H1 (cell line): ENCODE measurements around the gene JAG2. TPM values are rescaled to one million over a fixed set of nuclear protein-coding genes. Genes with fewer than 3 reads are reported as not detected.

Experiments
- CTCF ChIA-PET: fragments of 300-600 bp; sonication (Branson Sonifier 250); formaldehyde crosslinking; loops from one replicate; lab custom pipeline; 2021; ENCODE audit not compliant: partially characterized antibody; lab: Charles Lee
- POLR2A ChIA-PET: fragments of 300-600 bp; sonication (Branson Sonifier 250); formaldehyde crosslinking; loops from one replicate; lab custom pipeline; 2021; ENCODE audit warnings: inconsistent platforms; ENCODE audit not compliant: partially characterized antibody; lab: Charles Lee
- DNase-seq, 2 experiments: peaks; one replicate each; pipeline versions ENCODE4 v3.0.0 to v3.0.0-alpha.2; 2010 to 2022; ENCODE audit warnings: low spot score in 2 of 2, low read depth in 1 of 2, mixed read lengths in 1 of 2
- FAIRE-seq: peaks from 2 replicates; lab custom pipeline; 2011; peaks lifted over from hg19 to GRCh38; lab: Jason Lieb, UNC
- H2AFZ ChIP-seq: 2 replicates; pipeline ENCODE4 v1.8.1; 2012; ENCODE audit warnings: low read length, inconsistent platforms
- H2AK5ac ChIP-seq: 2 replicates; pipeline ENCODE4 v1.6.1; 2013; ENCODE audit warnings: low read depth, low read length
- H2BK120ac ChIP-seq: replicated peaks from 2 replicates; pipeline ENCODE3; 2013; ENCODE audit warnings: low read depth, low read length, inconsistent platforms
- H2BK12ac ChIP-seq: 2 replicates; pipeline ENCODE4 v1.6.1; 2013; ENCODE audit warnings: low read depth, low read length
- H2BK15ac ChIP-seq: 2 replicates; pipeline ENCODE4 v1.6.1; 2013; ENCODE audit warnings: low read length
- H2BK20ac ChIP-seq: 2 replicates; pipeline ENCODE4 v1.6.1; 2013; ENCODE audit warnings: low read length
- H2BK5ac ChIP-seq: 2 replicates; pipeline ENCODE4 v1.6.1; 2013; ENCODE audit warnings: low read depth, low read length
- H3K14ac ChIP-seq: 2 replicates; pipeline ENCODE4 v1.6.1; 2013; ENCODE audit warnings: inconsistent platforms; ENCODE audit not compliant: insufficient read length
- H3K18ac ChIP-seq: 2 replicates; pipeline ENCODE4 v1.6.1; 2013; ENCODE audit warnings: low read length; ENCODE audit errors: extremely low read depth
- H3K23ac ChIP-seq: 2 replicates; pipeline ENCODE4 v1.6.1; 2013; ENCODE audit warnings: inconsistent platforms; ENCODE audit not compliant: insufficient read length
- H3K23me2 ChIP-seq: 2 replicates; pipeline ENCODE4 v1.6.1; 2013; ENCODE audit warnings: low read depth, low read length
- H3K27ac ChIP-seq: 2 replicates; pipeline ENCODE4 v1.6.1; 2011; ENCODE audit warnings: low read depth, low read length, inconsistent platforms
- H3K27me3 ChIP-seq, 4 experiments: replicated peaks in 1 of 4; 1 replicate in 1 of 4; 2 replicates in 3 of 4; pipeline versions ENCODE4 v1.6.1 to v1.8.1; 2011 to 2013; ENCODE audit warnings: low read length in 3 of 4, mild to moderate bottlenecking in 3 of 4, inconsistent platforms in 2 of 4, mixed read lengths in 2 of 4, moderate library complexity in 1 of 4; ENCODE audit not compliant: control insufficient read depth in 3 of 4, insufficient read depth in 3 of 4; ENCODE audit errors: extremely low read depth in 1 of 4
- H3K36me3 ChIP-seq, 4 experiments: 2 replicates each; pipeline versions ENCODE4 v1.6.1 to v1.8.1; 2011 to 2013; ENCODE audit warnings: mild to moderate bottlenecking in 4 of 4, low read length in 3 of 4, moderate library complexity in 2 of 4, control low read depth in 1 of 4, inconsistent platforms in 1 of 4; ENCODE audit not compliant: insufficient read depth in 4 of 4, control insufficient read depth in 2 of 4
- H3K4ac ChIP-seq: replicated peaks from 2 replicates; pipeline ENCODE3; 2013; ENCODE audit warnings: low read length, low read depth, mixed read lengths, inconsistent platforms; ENCODE audit not compliant: insufficient read length
- H3K4me1 ChIP-seq, 4 experiments: replicated peaks in 1 of 4; 1 replicate in 1 of 4; 2 replicates in 3 of 4; pipeline versions ENCODE4 v1.6.1 to v1.8.1; 2011 to 2013; ENCODE audit warnings: low read length in 3 of 4, inconsistent platforms in 2 of 4, mixed read lengths in 1 of 4; ENCODE audit not compliant: insufficient read depth in 4 of 4, control insufficient read depth in 3 of 4
- H3K4me2 ChIP-seq, 2 experiments: 2 replicates each; pipeline versions ENCODE4 v1.6.1 to v1.8.1; 2011 to 2013; ENCODE audit warnings: low read depth in 2 of 2, low read length in 2 of 2, control low read depth in 1 of 2, inconsistent platforms in 1 of 2, mild to moderate bottlenecking in 1 of 2; ENCODE audit not compliant: insufficient read depth in 1 of 2
- H3K4me3 ChIP-seq, 4 experiments: fragments of 200-600, 300-600 bp in 1 of 4; sonication (generic), shearing (Covaris generic), sonication (Bioruptor Twin) in 1 of 4; 2 replicates each; pipeline versions ENCODE4 v1.5.1 to v1.8.1; 2011 to 2016; ENCODE audit warnings: low read length in 4 of 4, low read depth in 3 of 4, control low read depth in 2 of 4, inconsistent platforms in 2 of 4, mild to moderate bottlenecking in 2 of 4, mixed read lengths in 1 of 4, moderate library complexity in 1 of 4; ENCODE audit not compliant: insufficient read depth in 2 of 4; ENCODE audit errors: extremely low read depth in 1 of 4
- H3K56ac ChIP-seq: replicated peaks from 2 replicates; pipeline ENCODE3; 2013; ENCODE audit warnings: low read depth, mild to moderate bottlenecking, mixed read lengths, low read length, inconsistent platforms; ENCODE audit not compliant: insufficient read length
- H3K79me1 ChIP-seq: 2 replicates; pipeline ENCODE4 v1.6.1; 2013; ENCODE audit warnings: low read depth, low read length, control low read depth
- H3K79me2 ChIP-seq, 2 experiments: 2 replicates each; pipeline versions ENCODE4 v1.6.1 to v1.8.1; 2012 to 2013; ENCODE audit warnings: low read length in 2 of 2, mild to moderate bottlenecking in 2 of 2, inconsistent platforms in 1 of 2; ENCODE audit not compliant: insufficient read depth in 2 of 2, control insufficient read depth in 1 of 2
- H3K9ac ChIP-seq, 4 experiments: replicated peaks in 1 of 4; 1 replicate in 1 of 4; 2 replicates in 3 of 4; pipeline versions ENCODE4 v1.6.1 to v1.8.1; 2011 to 2013; ENCODE audit warnings: low read depth in 3 of 4, low read length in 3 of 4, control low read depth in 2 of 4, mild to moderate bottlenecking in 2 of 4, moderate library complexity in 2 of 4, inconsistent platforms in 1 of 4; ENCODE audit errors: extremely low read depth in 1 of 4
- H3K9me3 ChIP-seq, 2 experiments: 2 replicates each; pipeline versions ENCODE4 v1.6.1 to v1.8.1; 2012 to 2013; ENCODE audit warnings: mild to moderate bottlenecking in 2 of 2, moderate library complexity in 2 of 2, control low read depth in 1 of 2, inconsistent platforms in 1 of 2, low read depth in 1 of 2, low read length in 1 of 2, mixed read lengths in 1 of 2; ENCODE audit not compliant: insufficient read depth in 2 of 2
- H4K20me1 ChIP-seq, 2 experiments: replicated peaks in 1 of 2; 2 replicates each; pipeline versions ENCODE3 to v1.8.1; 2011 to 2013; ENCODE audit warnings: inconsistent platforms in 2 of 2, low read length in 2 of 2, mild to moderate bottlenecking in 1 of 2; ENCODE audit not compliant: insufficient read depth in 2 of 2, control insufficient read depth in 1 of 2
- H4K5ac ChIP-seq: 2 replicates; pipeline ENCODE4 v1.6.1; 2013; ENCODE audit warnings: low read length, low read depth, mixed read lengths, inconsistent platforms; ENCODE audit not compliant: insufficient read length
- H4K8ac ChIP-seq: 2 replicates; pipeline ENCODE4 v1.8.0; 2013; ENCODE audit warnings: mild to moderate bottlenecking, moderate library complexity, low read length, inconsistent platforms; ENCODE audit not compliant: insufficient read depth; ENCODE audit errors: extremely low read depth
- H4K91ac ChIP-seq: replicated peaks from 2 replicates; pipeline ENCODE3; 2013; ENCODE audit warnings: low read length, mixed read lengths, inconsistent platforms; ENCODE audit not compliant: insufficient read length
- WGBS, 2 experiments: shearing (Covaris generic) in 1 of 2; methylation state at CpG; one replicate each; pipeline versions ENCODE4 v1.1.6 to v1.1.7; 2013 to 2015; ENCODE audit warnings: low lambda C conversion rate in 2 of 2, mixed read lengths in 2 of 2, inconsistent platforms in 1 of 2, low coverage in 1 of 2, missing lambda C conversion rate in 1 of 2; ENCODE audit not compliant: insufficient replicate concordance in 2 of 2, insufficient coverage in 1 of 2, insufficient read length in 1 of 2; ENCODE audit errors: extremely low coverage in 1 of 2, missing lambda C conversion rate in 1 of 2; 5-methylcytosine and 5-hydroxymethylcytosine counted together
- polyA plus RNA-seq, 7 experiments: library from polyadenylated mRNA; depleted of rRNA in 3 of 7; stranded (reverse) in 5 of 7; unstranded in 2 of 7; fragments of >200 nt in 5 of 7; fragments of 200-250 nt in 2 of 7; gene quantifications; 1 replicate in 5 of 7; 2 replicates in 1 of 7; 4 replicates in 1 of 7; pipeline versions ENCODE4 v1.2.1 to v1.2.3, GENCODE V29; 2011 to 2013; ENCODE audit warnings: missing spikeins in 2 of 7, mixed read lengths in 2 of 7
- total RNA-seq: library from RNA; stranded (reverse); fragmentation: NEBNext Ultra II Directional; extraction: Animal tissue kit (Norgen Biotek cat#: 25700); gene quantifications from 2 replicates; pipeline ENCODE4 v1.2.1, GENCODE V29; 2021

Gene JAG2
- total and polyA plus RNA-seq, 2 of the 8 experiments (the other 6 are each of a cell fraction or from before 2014, with no cell fraction given): 2.8 to 6.2 TPM

GRCh38 chr14:105181549-105182295, 13.1 kb upstream of the JAG2 start:
- H2BK5ac ChIP-seq: no peak overlapping the region
- no peak for DNase-seq
- H3K79me2 ChIP-seq: no peaks in the 10 kb centered on the region
- no peak overlapping the region; the same call in 1 of the 2 replicates for H3K18ac ChIP-seq
- H2BK15ac ChIP-seq: no peak overlapping the region
- peaks cover 0 to 10% (median 1%) of the 10 kb centered on the region in 4 experiments; a peak in 1 of 7 replicates for H3K4me1 ChIP-seq
- peak overlapping the region; percentile 69 for H3K4ac ChIP-seq
- H3K9me3 ChIP-seq: no peaks in the 10 kb centered on the region
- H4K5ac ChIP-seq: no peak overlapping the region
- no peak overlapping the region for H2AFZ ChIP-seq
- peaks cover 5 to 10% of the 10 kb centered on the region in 2 experiments for H4K20me1 ChIP-seq
- 75% methylated on average over 9 of the region's 21 CpGs; no CpG with 5 or more reads in 1 of the 2 experiments for WGBS, 2 experiments
- H3K9ac ChIP-seq: no peak overlapping the region
- H3K14ac ChIP-seq: no peak overlapping the region
- peaks cover 0 to 10% (median 8%) of the 10 kb centered on the region in 4 experiments; a peak in 4 of 7 replicates for H3K27me3 ChIP-seq
- H2AK5ac ChIP-seq: no peak overlapping the region
- H3K23ac ChIP-seq: no peak overlapping the region
- H2BK12ac ChIP-seq: no peak overlapping the region
- no peak for FAIRE-seq
- H3K27ac ChIP-seq: no peak overlapping the region
- no peak overlapping the region for H2BK120ac ChIP-seq
- CTCF ChIA-PET: interaction anchor here (0.8 to 2.7 kb wide), 14 partner anchors 9 to 206 kb away, joined by 3 to 27 read pairs (median 3); partner anchors contain the start of genes BTBD6 and JAG2
- POLR2A ChIA-PET: interaction anchor here (1.0 to 1.2 kb wide), 2 partner anchors 12 to 36 kb away, joined by 3 to 4 read pairs; partner anchors contain the start of gene JAG2
- peaks cover 5% of the 10 kb centered on the region; the same call in 1 of the 2 replicates for H3K23me2 ChIP-seq
- H4K91ac ChIP-seq: no peak overlapping the region
- H3K4me2 ChIP-seq: peak overlapping the region; percentile 68 to 70; a peak in 3 of 4 replicates
- H3K79me1 ChIP-seq: no peaks in the 10 kb centered on the region; the same call in 1 of the 2 replicates
- H3K4me3 ChIP-seq: peak overlapping the region in 2 of 4 experiments; percentile 68 to 72; a peak in 3 of 8 replicates
- no peak overlapping the region; the same call in 1 of the 2 replicates for H4K8ac ChIP-seq
- no peaks in the 10 kb centered on the region for H3K36me3 ChIP-seq
- H3K56ac ChIP-seq: no peak overlapping the region
- no peak overlapping the region for H2BK20ac ChIP-seq
